Skeletal muscle satellite cell (primary cell): ENCODE results near the gene PTCD1. TPM values are rescaled to one million over a fixed set of nuclear protein-coding genes. Genes with fewer than 3 reads are reported as not detected.

Source experiments
- H3K27me3 ChIP-seq: 2 replicates; pipeline ENCODE4 v1.7.0; 2013; ENCODE audit warnings: low read length; ENCODE audit not compliant: control insufficient read depth, insufficient read depth
- H3K36me3 ChIP-seq: 2 replicates; pipeline ENCODE4 v1.7.0; 2013; ENCODE audit warnings: mild to moderate bottlenecking, control low read depth, low read length; ENCODE audit not compliant: insufficient read depth
- H3K4me1 ChIP-seq: 2 replicates; pipeline ENCODE4 v1.7.0; 2013; ENCODE audit warnings: low read length; ENCODE audit not compliant: control insufficient read depth, insufficient read depth
- H3K4me2 ChIP-seq: 2 replicates; pipeline ENCODE4 v1.7.0; 2013; ENCODE audit warnings: mild to moderate bottlenecking, low read length
- H3K4me3 ChIP-seq: 2 replicates; pipeline ENCODE4 v1.7.0; 2013; ENCODE audit warnings: low read length
- H3K9ac ChIP-seq: 2 replicates; pipeline ENCODE4 v1.7.0; 2013; ENCODE audit warnings: mild to moderate bottlenecking, low read depth, low read length, moderate library complexity
- H3K9me3 ChIP-seq: replicated peaks from 2 replicates; pipeline ENCODE4 v1.7.0; 2013; ENCODE audit warnings: mild to moderate bottlenecking, control low read depth, low read length
- total RNA-seq: library from RNA; depleted of rRNA; stranded (reverse); fragments of >200 nt; gene quantifications from 2 replicates; pipeline ENCODE4 v1.2.3, GENCODE V29; 2012; rRNA removed

The PTCD1 gene
- total RNA-seq: 5.7 and 7.4 TPM in 2 replicates

- Histone ChIP-seq H3K27me3 (no peaks in the 10 kb centered on the region), H3K4me1 (peaks cover 20% of the 10 kb centered on the region), H3K36me3 (peaks cover 23% of the 10 kb centered on the region)
Observed at GRCh38 chr7:99438573-99439480, at the start of gene PTCD1, which contains the start of gene CPSF4. PTCD1 (minus strand) TSS chr7:99438798; CDS start chr7:99435242, 3,556 bp downstream. CPSF4 (plus strand) TSS chr7:99438943; CDS start chr7:99439083, 140 bp downstream.

GRCh38 chr7:99485094-99485493 is 46.5 kb upstream of the PTCD1 start:
- Histone ChIP-seq H3K9ac (no peak overlapping the region), H3K36me3 (peaks cover 12% of the 10 kb centered on the region), H3K4me2 (no peak overlapping the region), H3K4me1 (no peaks in the 10 kb centered on the region), H3K9me3 (no peaks in the 10 kb centered on the region), H3K4me3 (no peak overlapping the region), H3K27me3 (no peaks in the 10 kb centered on the region)

More at GRCh38 chr7:99438573-99439480, at the start of gene PTCD1, which contains the start of gene CPSF4:
- H3K4me3 ChIP-seq: peak within 1 kb of the TSS; percentile 88
- peak within 1 kb of the TSS; percentile 94 for H3K9ac ChIP-seq
- peak within 1 kb of the TSS; percentile 92 for H3K4me2 ChIP-seq
- no peaks in the 10 kb centered on the region for H3K9me3 ChIP-seq

- Histone ChIP-seq H3K9ac (no peak overlapping the region), H3K4me1 (no peaks in the 10 kb centered on the region), H3K9me3 (no peaks in the 10 kb centered on the region), H3K36me3 (peaks cover 6% of the 10 kb centered on the region), H3K4me2 (no peak overlapping the region), H3K27me3 (no peaks in the 10 kb centered on the region), H3K4me3 (no peak overlapping the region)
Observed at GRCh38 chr7:99478464-99479440, 40.2 kb upstream of the PTCD1 start.

GRCh38 chr7:99476107-99476506 is 37.5 kb upstream of the PTCD1 start:
- Histone ChIP-seq H3K4me2 (no peak overlapping the region), H3K4me3 (no peak overlapping the region), H3K27me3 (no peaks in the 10 kb centered on the region), H3K9ac (no peak overlapping the region), H3K9me3 (no peaks in the 10 kb centered on the region), H3K4me1 (no peaks in the 10 kb centered on the region), H3K36me3 (peaks cover 3% of the 10 kb centered on the region)

GRCh38 chr7:99473315-99473596 is 34.7 kb upstream of the PTCD1 start:
- peaks cover 2% of the 10 kb centered on the region for H3K36me3 ChIP-seq
- peak overlapping the region; percentile 86 for H3K9ac ChIP-seq
- peak overlapping the region; percentile 94 for H3K4me3 ChIP-seq
- peak overlapping the region; percentile 86 for H3K4me2 ChIP-seq
- no peaks in the 10 kb centered on the region for H3K27me3 ChIP-seq
- H3K4me1 ChIP-seq: no peaks in the 10 kb centered on the region
- H3K9me3 ChIP-seq: no peaks in the 10 kb centered on the region

GRCh38 chr7:99472561-99473314 is 34.1 kb upstream of the PTCD1 start, which contains the start of gene ZNF789:
ZNF789 (plus strand) TSS chr7:99472890; CDS start chr7:99476457, 3,567 bp downstream.
- Histone ChIP-seq H3K36me3 (no peaks in the 10 kb centered on the region), H3K27me3 (no peaks in the 10 kb centered on the region), H3K4me3 (peak within 1 kb of the TSS; percentile 94), H3K4me2 (peak within 1 kb of the TSS; percentile 86), H3K9ac (peak within 1 kb of the TSS; percentile 86), H3K9me3 (no peaks in the 10 kb centered on the region), H3K4me1 (no peaks in the 10 kb centered on the region)

GRCh38 chr7:99469381-99470065 is 30.9 kb upstream of the PTCD1 start:
- Histone ChIP-seq H3K4me2 (no peak overlapping the region), H3K36me3 (no peaks in the 10 kb centered on the region), H3K9me3 (no peaks in the 10 kb centered on the region), H3K27me3 (no peaks in the 10 kb centered on the region), H3K9ac (no peak overlapping the region), H3K4me1 (peaks cover 7% of the 10 kb centered on the region), H3K4me3 (no peak overlapping the region)

- Histone ChIP-seq H3K36me3 (peaks cover 5% of the 10 kb centered on the region), H3K4me2 (no peak overlapping the region), H3K4me1 (peaks cover 8% of the 10 kb centered on the region), H3K4me3 (no peak overlapping the region), H3K9ac (no peak overlapping the region), H3K9me3 (no peaks in the 10 kb centered on the region), H3K27me3 (no peaks in the 10 kb centered on the region)
Observed at GRCh38 chr7:99468336-99468918, 29.8 kb upstream of the PTCD1 start.

- Histone ChIP-seq H3K9me3 (no peaks in the 10 kb centered on the region), H3K4me2 (peak overlapping the region; percentile 93)
Observed at GRCh38 chr7:99465421-99465768, 26.8 kb upstream of the PTCD1 start.

GRCh38 chr7:99461221-99461620 is 22.6 kb upstream of the PTCD1 start:
- H3K27me3 ChIP-seq: no peaks in the 10 kb centered on the region
- H3K4me1 ChIP-seq: peaks cover 8% of the 10 kb centered on the region
- no peak overlapping the region for H3K4me3 ChIP-seq
- no peaks in the 10 kb centered on the region for H3K9me3 ChIP-seq
- peaks cover 55% of the 10 kb centered on the region for H3K36me3 ChIP-seq
- H3K4me2 ChIP-seq: no peak overlapping the region
- no peak overlapping the region for H3K9ac ChIP-seq

More at GRCh38 chr7:99465421-99465768, 26.8 kb upstream of the PTCD1 start:
- H3K4me3 ChIP-seq: peak overlapping the region; percentile 84
- H3K36me3 ChIP-seq: peaks cover 18% of the 10 kb centered on the region
- H3K27me3 ChIP-seq: no peaks in the 10 kb centered on the region
- peaks cover 8% of the 10 kb centered on the region for H3K4me1 ChIP-seq
- peak overlapping the region; percentile 95 for H3K9ac ChIP-seq
